IPS-NIHi11 (cell line): Measurements from ENCODE around the gene LRP1B.

Experiments used
- DNase-seq: peaks from one replicate; pipeline ENCODE4 v3.0.0; 2012; ENCODE audit warnings: mixed read lengths, low spot score

The LRP1B gene

GRCh38 chr2:141582213-141582612 lies 548.6 kb downstream of the LRP1B start:
- DNase-seq: no peak

- DNase-seq: no peak
These were observed 551.7 kb downstream of the LRP1B start for GRCh38 chr2:141579071-141579470.

- peak; percentile 12 for DNase-seq
These were observed 560.2 kb downstream of the LRP1B start for GRCh38 chr2:141570474-141571131.

GRCh38 chr2:141569941-141570340 lies 560.9 kb downstream of the LRP1B start:
- no peak for DNase-seq

GRCh38 chr2:141565597-141565996 lies 565.2 kb downstream of the LRP1B start:
- DNase-seq: no peak

- DNase-seq: no peak
These were observed 570.1 kb downstream of the LRP1B start for GRCh38 chr2:141560723-141561122.

GRCh38 chr2:141557329-141558095 lies 573.3 kb downstream of the LRP1B start:
- no peak for DNase-seq

- DNase-seq: no peak
These were observed 574.8 kb downstream of the LRP1B start for GRCh38 chr2:141555876-141556470.

- peak; percentile 35 for DNase-seq
These were observed 576.0 kb downstream of the LRP1B start for GRCh38 chr2:141554810-141555209.

- DNase-seq: no peak
These were observed 596.0 kb downstream of the LRP1B start for GRCh38 chr2:141534666-141535362.

GRCh38 chr2:141529659-141530058 lies 601.2 kb downstream of the LRP1B start:
- no peak for DNase-seq

GRCh38 chr2:141528990-141529389 lies 601.8 kb downstream of the LRP1B start:
- DNase-seq: no peak

GRCh38 chr2:141526760-141527159 lies 604.1 kb downstream of the LRP1B start:
- DNase-seq: no peak

- DNase-seq: no peak
These were observed 606.0 kb downstream of the LRP1B start for GRCh38 chr2:141524777-141525176.

- no peak for DNase-seq
These were observed 607.6 kb downstream of the LRP1B start for GRCh38 chr2:141523199-141523598.

- no peak for DNase-seq
These were observed 608.1 kb downstream of the LRP1B start for GRCh38 chr2:141522702-141523101.

GRCh38 chr2:141522048-141522447 lies 608.8 kb downstream of the LRP1B start:
- DNase-seq: no peak

GRCh38 chr2:141519906-141520305 lies 610.9 kb downstream of the LRP1B start:
- DNase-seq: no peak

- DNase-seq: no peak
These were observed 612.9 kb downstream of the LRP1B start for GRCh38 chr2:141517852-141518421.

- no peak for DNase-seq
These were observed 613.5 kb downstream of the LRP1B start for GRCh38 chr2:141517180-141517851.

GRCh38 chr2:141515931-141516330 lies 614.9 kb downstream of the LRP1B start:
- DNase-seq: no peak

- no peak for DNase-seq
These were observed 617.0 kb downstream of the LRP1B start for GRCh38 chr2:141513853-141514252.
